Coronary artery (tissue), 2 donors: ENCODE results near the gene TMEM175.

ENCODE experiments used
- DNase-seq: peaks from one replicate; pipeline ENCODE4 v3.0.0-alpha.2; 2017; ENCODE audit warnings: low spot score
- H3K27ac ChIP-seq, 2 donors: fragments of 200-600 bp; sonication (generic); one replicate each; pipeline ENCODE4 v1.5.1; 2016 to 2019
- H3K4me3 ChIP-seq: fragments of 200-600 bp; sonication (generic); 2 replicates; pipeline ENCODE4 v1.5.1; 2016; ENCODE audit warnings: mild to moderate bottlenecking, moderate library complexity
- CTCF ChIP-seq: fragments of 200-600 bp; sonication (generic); IDR thresholded peaks from one replicate; pipeline ENCODE4 v1.5.1; 2019; ENCODE audit warnings: antibody characterized with exemption

TMEM175 gene

DNA sequence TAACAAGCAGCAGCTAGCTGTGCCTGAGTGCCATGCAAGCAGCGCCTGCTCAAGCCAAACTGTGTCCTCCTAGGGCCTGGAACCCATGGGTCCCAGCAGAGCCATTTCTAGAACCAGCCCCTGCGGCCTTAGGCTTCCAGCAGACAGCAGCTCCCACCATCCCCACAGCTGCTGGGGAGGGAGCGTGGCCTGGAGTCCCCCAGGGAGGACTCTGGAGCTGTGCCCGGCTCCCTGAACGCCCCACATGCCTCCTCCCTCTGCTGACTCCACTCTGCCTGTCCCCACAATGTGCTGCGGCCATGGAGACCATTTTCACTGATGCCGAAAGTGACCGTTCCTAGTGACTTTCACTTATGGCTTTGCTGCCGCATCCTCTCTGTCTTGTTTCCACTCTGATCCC is 46.0 kb upstream of the TMEM175 start:
- no peak for DNase-seq
- H3K4me3 ChIP-seq = no peak overlapping the region
- no peak for TF ChIP-seq CTCF
- no peak overlapping the region for H3K27ac ChIP-seq

GRCh38 chr4:887034-887763 is 45.1 kb upstream of the TMEM175 start:
- Histone ChIP-seq H3K27ac (no peak overlapping the region), H3K4me3 (no peak overlapping the region)
- no peak for TF ChIP-seq CTCF
- no peak for DNase-seq

DNA sequence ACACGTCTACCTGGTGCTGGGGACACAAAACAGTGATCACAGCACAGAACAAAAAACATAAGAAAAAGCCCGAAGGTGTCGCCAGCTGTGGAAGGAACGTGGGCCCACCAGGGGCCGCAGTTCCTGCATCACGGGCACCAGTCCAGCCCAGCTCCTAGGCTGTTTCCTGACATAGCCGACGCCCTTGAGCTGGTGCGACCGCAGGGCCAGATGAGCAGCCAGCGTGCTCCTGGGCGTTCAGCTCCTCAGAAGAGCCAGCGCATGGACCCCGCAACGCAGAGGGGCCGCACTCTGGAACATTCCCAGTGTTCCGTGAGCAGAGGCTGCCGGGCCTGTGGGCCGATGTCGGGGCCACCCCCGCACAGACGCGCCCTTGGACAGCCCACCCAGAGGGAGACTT is 44.2 kb upstream of the TMEM175 start:
- TF ChIP-seq CTCF = no peak
- no peak for DNase-seq
- Histone ChIP-seq H3K27ac (no peak overlapping the region), H3K4me3 (no peak overlapping the region)

GRCh38 chr4:889516-889915 is 42.7 kb upstream of the TMEM175 start:
- DNase-seq = no peak
- no peak for TF ChIP-seq CTCF
- H3K27ac ChIP-seq = no peak overlapping the region
- H3K4me3 ChIP-seq = no peak overlapping the region

- H3K4me3 ChIP-seq = no peak overlapping the region
- no peak overlapping the region for H3K27ac ChIP-seq
- no peak for DNase-seq
- no peak for TF ChIP-seq CTCF
These were observed 42.1 kb upstream of the TMEM175 start for GRCh38 chr4:890036-890695.

DNA sequence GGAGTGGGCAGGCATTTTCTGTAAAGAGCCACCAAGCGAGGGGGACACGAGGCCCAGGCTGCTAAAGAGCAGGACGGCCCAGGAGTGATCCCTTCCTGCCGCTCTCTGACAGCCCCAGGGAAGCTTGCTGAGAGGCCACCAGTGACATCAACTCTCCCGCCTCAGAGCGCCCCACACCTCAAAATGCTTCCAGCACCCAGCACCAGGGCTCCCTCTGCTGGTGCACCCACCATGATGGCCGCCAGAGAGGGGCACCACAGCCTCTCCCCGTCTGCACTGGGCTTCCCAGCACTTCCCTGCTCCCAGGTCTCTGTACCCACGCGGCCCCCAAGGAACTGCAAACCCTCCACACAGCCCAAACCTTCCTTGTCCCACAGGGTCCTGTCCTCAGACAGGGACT is 40.5 kb upstream of the TMEM175 start:
- no peak for TF ChIP-seq CTCF
- no peak for DNase-seq

DNA sequence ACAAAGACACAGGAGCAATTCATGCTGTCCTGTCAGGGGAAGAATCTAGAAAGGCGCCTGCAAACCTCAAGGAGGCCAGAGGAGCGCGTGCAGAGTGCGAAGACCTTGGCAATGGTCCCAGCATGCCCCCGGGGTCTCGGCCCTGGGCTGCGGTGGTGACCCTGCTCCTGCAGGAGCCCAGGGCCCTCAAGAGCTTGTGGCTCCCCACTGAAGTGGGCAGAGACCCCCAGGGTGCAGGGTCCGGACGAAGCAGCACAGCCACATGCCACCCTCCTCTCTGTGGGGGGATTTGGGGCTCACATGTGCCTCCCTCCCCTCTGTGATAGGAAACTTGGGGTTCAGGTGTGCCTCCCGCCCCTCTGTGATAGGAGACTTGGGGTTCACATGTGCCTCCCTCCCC is 39.5 kb upstream of the TMEM175 start:
- no peak overlapping the region for H3K4me3 ChIP-seq
- DNase-seq = no peak
- TF ChIP-seq CTCF = no peak
- H3K27ac ChIP-seq = no peak overlapping the region

More for the DNA sequence above, 40.5 kb upstream of the TMEM175 start:
- no peak overlapping the region for H3K27ac ChIP-seq
- no peak overlapping the region for H3K4me3 ChIP-seq
